ENCODE data around the gene PTP4A2.
"Not testable (repeated sequence)": the region's sequence is repeated elsewhere in the genome, so short reads cannot be mapped to it uniquely, and the experiment has no call there.

PTP4A2 gene

DNA sequence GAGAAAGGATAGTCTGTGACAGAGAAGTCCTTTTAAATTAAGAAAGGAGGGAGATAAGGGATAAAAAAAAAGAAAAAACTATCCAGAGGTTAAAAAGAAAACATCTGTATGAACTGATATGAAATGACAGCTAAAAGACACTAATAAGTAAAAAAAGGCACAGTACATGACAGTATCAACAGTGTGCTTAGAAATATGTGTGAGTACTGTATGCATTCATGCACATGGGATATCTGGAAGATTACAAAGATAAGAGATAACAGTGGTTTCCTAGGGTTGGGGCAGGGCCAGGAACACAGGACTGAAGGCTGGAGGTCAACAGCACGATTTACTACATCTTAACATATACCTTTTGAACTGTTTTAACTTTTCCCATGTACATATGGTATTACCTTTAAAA lies 13.3 kb downstream of the PTP4A2 start:
- ATAC-seq: no peak
- DNase-seq: no peak

GRCh38 chr1:31923901-31924535 lies 14.2 kb downstream of the PTP4A2 start:
- DNase-seq: no peak
- no peak for ATAC-seq

- DNase-seq (no peak), ATAC-seq (no peak)
These were observed 17.2 kb downstream of the PTP4A2 start for GRCh38 chr1:31920956-31921355.

DNA sequence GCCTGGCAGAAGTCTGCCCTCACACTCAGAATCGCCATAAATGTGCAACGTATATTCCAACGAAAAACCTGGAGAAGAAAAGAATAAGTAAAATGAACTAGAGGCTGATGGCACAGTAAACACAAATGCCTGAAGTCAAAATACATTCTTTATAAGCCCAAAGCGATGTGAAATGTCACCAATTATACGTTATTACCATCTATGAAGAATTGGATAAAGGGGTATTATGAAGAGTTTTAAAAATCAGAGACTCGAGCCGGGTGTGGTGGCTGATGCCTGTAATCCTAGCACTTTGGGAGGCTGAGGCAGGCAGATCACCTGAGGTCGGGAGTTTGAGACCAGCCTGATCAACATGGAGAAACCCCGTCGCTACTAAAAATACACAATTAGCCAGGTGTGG lies 18.6 kb downstream of the PTP4A2 start:
- DNase-seq (no peak), ATAC-seq (no peak)

DNA sequence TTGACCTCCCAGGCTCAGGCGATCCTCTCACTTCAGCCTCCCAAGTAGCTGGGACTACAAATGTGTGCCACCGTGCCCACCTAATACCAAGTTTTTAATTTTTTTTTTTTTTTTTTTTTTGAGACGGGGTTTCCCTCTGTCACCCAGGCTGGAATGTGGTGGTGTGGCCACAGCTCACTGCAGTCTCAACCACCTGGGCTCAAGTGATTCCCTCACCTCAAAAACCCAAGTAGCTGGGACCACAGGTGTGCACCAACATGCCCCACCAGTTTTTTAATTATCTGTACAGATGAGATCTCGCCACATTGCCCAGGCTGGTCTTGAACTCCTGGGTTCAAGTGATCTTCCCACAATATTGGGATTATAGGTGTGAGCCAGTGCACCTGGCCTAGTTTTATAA lies 22.7 kb downstream of the PTP4A2 start:
- DNase-seq: no peak
- no peak for ATAC-seq

DNA sequence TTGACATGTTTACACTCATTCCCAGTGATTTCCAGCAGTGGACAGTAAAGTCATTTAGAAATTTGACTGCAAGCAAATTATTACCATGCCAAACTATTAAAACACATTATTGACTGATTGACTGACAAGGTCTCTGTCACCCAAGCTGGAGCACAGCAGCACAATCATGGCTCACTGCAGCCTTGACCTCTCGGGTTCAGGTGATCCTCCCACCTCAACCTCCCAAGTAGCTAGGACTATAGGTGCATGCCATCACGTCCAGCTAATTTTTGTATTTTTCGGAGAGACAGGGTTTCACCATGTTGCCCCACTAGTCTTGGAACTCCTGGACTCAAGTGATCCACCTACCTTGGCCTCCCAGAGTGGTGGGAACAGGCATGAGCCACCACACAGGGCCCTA lies 24.2 kb downstream of the PTP4A2 start:
- ATAC-seq: no peak
- DNase-seq: no peak

DNA sequence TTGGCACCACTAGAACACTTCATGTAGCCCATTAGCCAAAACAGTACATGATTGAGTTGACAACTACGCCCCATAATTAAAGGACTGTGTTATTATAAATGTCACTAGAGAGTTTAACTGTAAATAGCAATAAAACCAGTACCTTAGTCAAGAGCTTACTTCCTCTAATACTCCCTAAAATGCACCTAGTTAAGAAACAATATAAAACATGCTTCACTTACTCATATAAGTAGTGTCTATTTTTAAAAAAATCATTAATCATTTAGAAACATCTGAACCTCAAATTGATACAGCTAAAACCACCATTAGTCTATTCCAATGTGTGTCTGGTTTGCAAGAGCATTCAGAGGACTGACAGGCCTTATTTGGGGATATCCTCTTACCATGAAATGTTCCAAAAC lies 25.3 kb downstream of the PTP4A2 start:
- DNase-seq (no peak), ATAC-seq (peak; percentile 83)

- DNase-seq: no peak
These were observed 26.0 kb downstream of the PTP4A2 start for GRCh38 chr1:31911994-31912780.

GRCh38 chr1:31910933-31911332 lies 27.2 kb downstream of the PTP4A2 start:
- ATAC-seq (peak; percentile 76), DNase-seq (no peak)

More at GRCh38 chr1:31911994-31912780, 26.0 kb downstream of the PTP4A2 start:
- ATAC-seq: no peak

DNA sequence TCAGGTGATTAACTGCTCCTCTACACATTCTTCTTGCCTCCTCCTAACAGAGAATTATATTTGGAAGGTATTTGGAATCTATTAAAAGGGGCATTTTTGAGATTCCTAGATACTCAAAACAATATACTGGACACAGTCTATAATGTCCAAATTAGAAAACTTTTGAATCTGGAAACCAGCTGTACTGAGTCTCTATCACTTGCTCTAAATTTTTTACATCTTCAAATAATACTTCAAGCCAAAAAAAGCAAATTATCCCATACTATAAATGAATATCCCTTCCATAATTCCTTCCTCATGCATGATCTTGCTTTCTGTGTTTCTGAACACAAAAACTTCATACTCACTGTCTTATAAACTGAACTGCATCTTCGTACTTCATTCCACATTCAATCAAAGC lies 28.5 kb downstream of the PTP4A2 start:
- ATAC-seq (no peak), DNase-seq (no peak)

- DNase-seq: no peak
- ATAC-seq: no peak
These were observed 31.6 kb downstream of the PTP4A2 start for GRCh38 chr1:31906557-31906956.

GRCh38 chr1:31905681-31906080 lies 32.5 kb downstream of the PTP4A2 start:
- DNase-seq (no peak), ATAC-seq (no peak)

DNA sequence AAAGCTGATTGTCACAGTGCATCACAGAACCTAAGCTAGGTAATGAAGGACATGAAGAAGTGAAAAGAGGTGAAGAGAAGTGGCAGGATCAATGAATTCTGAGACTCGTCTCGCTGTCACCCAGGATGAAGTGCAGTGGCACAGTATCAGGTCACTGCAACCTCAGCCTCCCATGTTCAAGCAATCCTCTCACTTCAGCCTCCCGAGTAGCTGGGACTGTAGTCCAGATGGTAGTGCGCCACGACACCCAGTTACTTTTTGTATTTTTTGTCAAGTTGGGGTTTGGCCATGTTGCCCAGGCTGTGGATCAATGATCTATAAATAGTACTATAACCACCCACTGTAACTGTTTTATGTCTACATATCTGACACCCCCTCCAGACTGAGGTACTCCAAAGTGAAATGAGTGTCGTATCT lies 33.1 kb downstream of the PTP4A2 start:
- ATAC-seq (no peak), DNase-seq (no peak)

- DNase-seq (no peak), ATAC-seq (no peak)
These were observed 33.7 kb downstream of the PTP4A2 start for GRCh38 chr1:31904339-31905092.

GRCh38 chr1:31902510-31902860 lies 35.7 kb downstream of the PTP4A2 start:
- no peak for ATAC-seq
- no peak for DNase-seq

GRCh38 chr1:31901838-31902509 lies 36.2 kb downstream of the PTP4A2 start:
- ATAC-seq: peak; percentile 23
- no peak for DNase-seq

DNA sequence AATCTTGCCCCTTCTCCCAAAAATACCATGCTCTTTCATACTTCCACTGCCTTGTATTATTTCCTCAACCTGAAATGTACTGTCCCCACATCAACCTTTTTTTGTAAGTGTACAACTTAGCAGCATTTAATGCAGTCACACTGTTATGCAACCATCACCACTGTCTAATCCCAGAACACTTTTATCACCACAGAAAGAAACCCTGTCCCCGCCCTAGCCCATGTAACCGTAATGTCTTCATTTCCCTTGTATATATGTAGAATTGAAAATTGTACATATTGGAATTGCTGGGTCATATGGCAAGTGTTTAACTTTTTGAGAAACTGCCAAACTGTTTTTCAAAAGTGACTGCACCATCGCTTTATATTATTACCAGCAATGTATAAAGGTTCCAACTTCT lies 37.4 kb downstream of the PTP4A2 start:
- no peak for ATAC-seq
- DNase-seq: no peak

DNA sequence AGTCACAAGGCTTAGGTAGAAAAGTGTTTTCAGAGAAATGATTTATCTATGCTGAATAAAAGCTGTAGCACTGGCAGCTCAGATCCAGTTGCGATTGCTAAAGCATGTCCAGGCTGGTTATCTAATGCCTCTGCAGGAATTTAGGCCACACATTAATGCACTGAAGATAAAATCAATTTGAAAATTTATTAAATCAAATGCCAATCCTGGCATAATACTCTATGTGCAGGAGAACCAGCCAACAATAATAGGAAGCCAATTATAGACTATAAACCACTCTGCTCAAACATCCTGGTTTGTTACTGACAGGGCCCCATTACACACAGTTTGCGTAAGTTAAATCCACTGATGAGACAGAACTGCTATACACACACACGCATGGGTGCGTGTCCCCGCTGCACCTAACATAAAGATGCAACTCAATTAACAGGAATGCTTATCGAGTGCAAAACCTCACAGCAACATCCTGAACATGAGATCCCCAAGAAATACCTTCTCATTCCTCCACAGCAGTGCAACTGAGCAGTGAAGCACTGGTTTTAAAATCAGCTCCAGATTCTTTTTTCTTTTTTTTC lies 40.6 kb downstream of the PTP4A2 start:
- DNase-seq: no peak
- no peak for ATAC-seq

GRCh38 chr1:31895474-31896198 lies 42.5 kb downstream of the PTP4A2 start:
- ATAC-seq, DNase-seq: not testable (repeated sequence)

GRCh38 chr1:31891280-31891679 lies 46.9 kb downstream of the PTP4A2 start:
- peak; percentile 80 for ATAC-seq
- peak; percentile 34 for DNase-seq

DNA sequence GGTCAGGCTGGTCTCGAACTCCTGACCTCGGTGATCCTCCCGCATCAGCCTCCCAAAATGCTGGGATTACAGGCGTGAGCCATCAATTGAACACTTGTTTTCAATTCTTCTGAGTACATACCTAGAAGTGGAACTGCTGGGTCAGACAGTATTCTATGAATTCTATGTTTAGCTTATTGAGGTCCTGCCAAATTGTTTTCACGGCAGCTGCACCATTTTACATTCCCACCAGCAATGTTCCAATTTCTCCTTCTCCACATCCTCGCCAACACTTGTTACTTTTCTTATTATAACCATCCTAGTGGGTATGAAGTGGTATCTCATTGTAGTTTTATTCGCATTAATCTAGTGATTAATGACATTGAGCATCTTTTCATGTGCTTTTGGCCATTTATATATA lies 49.9 kb downstream of the PTP4A2 start:
- DNase-seq (no peak), ATAC-seq (no peak)

GRCh38 chr1:31886866-31887265 lies 51.3 kb downstream of the PTP4A2 start:
- ATAC-seq (no peak), DNase-seq (no peak)

All from stimulated activated naive CD8-positive, alpha-beta T cell treated with anti-CD3 and anti-CD28 coated beads, Interleukin-15, Interleukin-2, amounts not matched to agents 100 U/mL and 50 U/mL, for 24 hours (primary cell).